HG02610 (cell line): ENCODE data around the gene RPS10.

ENCODE experiments used
- ATAC-seq: cut with Tn5 transposase; IDR thresholded peaks from one replicate; pipeline ENCODE4 v1.9.1; 2021; ENCODE audit warnings: mild to moderate bottlenecking, moderate library complexity; ENCODE audit not compliant: unreplicated experiment

Gene RPS10

GRCh38 chr6:34425498-34426410, at the start of gene RPS10:
RPS10 (minus strand) TSS chr6:34426069; CDS start chr6:34425221, 848 bp downstream.
- peak; percentile 84 for ATAC-seq

DNA sequence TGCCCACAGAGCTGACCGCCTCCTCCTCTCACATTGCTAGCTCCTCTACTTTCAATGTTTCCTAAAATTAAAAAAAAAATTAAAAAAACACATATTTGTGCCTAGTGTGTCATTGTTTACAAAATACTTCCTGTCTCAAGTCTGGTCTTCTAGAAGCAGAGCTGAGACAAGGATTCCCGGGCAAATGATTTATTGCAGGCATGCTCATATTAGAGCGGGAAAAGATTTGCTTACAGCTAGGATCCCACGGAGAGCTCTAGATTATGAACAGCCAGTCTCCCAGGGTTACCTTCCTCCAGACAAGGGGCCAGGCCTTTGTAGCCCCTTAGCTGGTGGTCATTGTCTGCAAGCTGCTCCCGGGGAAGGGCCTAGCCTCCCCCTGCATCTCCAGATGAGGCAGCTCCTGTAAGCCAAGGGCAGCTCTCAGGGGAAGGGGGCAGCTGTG, 49.4 kb upstream of the RPS10 start:
- ATAC-seq: no peak

- no peak for ATAC-seq
Measured at GRCh38 chr6:34474754-34475153, 48.9 kb upstream of the RPS10 start.

GRCh38 chr6:34473967-34474366, 48.1 kb upstream of the RPS10 start:
- ATAC-seq: no peak

GRCh38 chr6:34472425-34472824, 46.6 kb upstream of the RPS10 start:
- no peak for ATAC-seq

- ATAC-seq: no peak
Measured at GRCh38 chr6:34469499-34469898, 43.6 kb upstream of the RPS10 start.

GRCh38 chr6:34468378-34468892, 42.6 kb upstream of the RPS10 start:
- peak; percentile 41 for ATAC-seq

- no peak for ATAC-seq
Measured at GRCh38 chr6:34466242-34467185, 40.6 kb upstream of the RPS10 start.

DNA sequence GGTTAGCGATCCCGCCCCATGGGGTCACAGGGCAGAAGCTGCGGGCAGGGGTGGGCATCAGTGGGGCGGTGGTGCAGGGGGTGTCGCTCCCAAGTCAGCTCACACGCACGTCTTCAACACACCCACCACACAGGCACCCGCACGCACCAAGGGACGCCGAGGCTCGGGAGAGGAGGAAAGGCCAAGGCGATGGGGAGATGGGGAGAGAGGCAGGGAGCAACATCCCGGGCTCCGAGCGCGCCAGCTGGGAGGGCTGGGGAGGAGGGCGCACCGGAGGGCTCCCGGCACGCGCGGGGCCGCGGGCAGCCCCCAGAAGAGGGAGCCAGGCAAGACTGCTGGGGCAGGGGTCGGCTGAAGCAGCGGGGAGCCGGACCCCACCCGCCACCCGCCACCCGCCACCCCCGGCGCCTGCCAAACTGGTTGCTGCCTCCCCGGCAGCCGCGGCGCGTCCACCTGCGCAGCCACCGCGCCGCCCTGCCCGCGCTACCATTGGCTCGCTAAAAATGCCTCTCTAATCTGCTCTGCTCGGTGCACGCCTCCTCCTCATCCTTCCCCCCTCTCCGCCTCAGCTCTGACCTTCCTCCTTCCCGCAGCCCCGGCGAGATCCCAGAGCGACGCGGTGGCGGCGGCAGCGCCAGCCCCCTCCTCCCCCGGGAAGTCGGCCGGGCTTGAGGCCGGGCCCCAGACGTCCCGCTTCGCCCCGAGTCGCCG, 39.8 kb upstream of the RPS10 start, which contains the start of gene PACSIN1:
Gene PACSIN1 (plus strand): TSS at position 546 of the 711 bp plus-strand sequence. CDS start 60,230 bp downstream, outside the sequence.
- ATAC-seq: no peak

DNA sequence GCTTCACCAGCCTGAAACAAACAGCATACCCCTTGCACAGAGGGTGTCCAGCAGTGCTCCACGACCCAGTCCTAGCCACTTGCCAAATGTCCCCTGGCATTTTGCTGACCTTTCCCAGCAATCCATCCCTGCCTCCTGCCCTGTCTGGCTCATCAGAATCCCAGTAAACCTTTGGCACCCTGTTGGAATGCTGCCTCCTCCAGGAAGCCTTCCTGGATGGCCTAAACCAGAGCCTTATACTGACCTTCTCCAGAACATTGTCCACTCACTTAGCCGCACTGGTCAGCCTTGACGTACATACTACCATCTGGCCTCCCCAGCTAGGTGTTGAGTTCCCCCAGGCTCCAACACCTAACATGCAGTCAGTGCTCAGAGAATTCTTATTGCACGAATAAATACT, 38.0 kb upstream of the RPS10 start:
- no peak for ATAC-seq

- ATAC-seq: no peak
Measured at GRCh38 chr6:34463299-34463698, 37.4 kb upstream of the RPS10 start.

DNA sequence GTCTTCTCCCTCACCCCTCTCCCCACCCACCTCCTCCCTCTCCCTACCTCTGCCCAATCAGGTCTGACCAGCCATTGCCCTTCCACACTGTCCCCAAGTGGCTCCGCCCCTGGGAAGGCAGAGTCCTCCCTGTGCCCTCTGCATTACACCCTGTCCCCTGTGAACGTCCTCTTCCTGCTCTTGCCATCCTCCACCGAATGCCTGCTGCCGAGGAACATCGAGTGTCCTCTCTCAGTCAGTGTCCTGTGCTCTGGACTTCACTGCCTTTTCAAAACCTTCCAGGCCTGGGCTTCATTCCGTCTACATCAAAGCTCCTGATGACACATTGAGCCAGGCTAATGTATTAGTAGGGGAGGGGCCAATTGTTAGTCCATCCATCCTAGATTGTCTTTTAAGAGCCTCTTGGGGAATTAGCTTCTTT, 36.7 kb upstream of the RPS10 start:
- no peak for ATAC-seq

DNA sequence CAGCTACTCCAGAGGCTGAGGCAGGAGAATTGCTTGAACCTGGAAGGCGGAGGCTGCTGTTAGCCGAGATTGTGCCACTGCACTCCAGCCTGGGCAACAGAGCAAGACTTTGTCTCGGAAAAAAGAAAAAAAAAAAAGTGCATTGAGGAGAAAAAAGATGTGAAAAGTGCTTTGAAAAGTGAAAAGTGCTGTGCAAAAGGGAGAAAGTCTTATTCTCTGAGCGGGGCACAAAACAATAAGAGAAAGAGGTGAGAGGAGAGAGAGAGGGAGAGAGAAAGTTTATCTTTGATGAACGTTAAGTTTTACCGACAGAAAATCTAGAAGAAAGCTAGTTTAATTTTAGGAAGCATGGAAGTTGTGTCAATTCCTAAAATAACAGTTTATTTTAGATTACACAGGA, 36.1 kb upstream of the RPS10 start:
- no peak for ATAC-seq

DNA sequence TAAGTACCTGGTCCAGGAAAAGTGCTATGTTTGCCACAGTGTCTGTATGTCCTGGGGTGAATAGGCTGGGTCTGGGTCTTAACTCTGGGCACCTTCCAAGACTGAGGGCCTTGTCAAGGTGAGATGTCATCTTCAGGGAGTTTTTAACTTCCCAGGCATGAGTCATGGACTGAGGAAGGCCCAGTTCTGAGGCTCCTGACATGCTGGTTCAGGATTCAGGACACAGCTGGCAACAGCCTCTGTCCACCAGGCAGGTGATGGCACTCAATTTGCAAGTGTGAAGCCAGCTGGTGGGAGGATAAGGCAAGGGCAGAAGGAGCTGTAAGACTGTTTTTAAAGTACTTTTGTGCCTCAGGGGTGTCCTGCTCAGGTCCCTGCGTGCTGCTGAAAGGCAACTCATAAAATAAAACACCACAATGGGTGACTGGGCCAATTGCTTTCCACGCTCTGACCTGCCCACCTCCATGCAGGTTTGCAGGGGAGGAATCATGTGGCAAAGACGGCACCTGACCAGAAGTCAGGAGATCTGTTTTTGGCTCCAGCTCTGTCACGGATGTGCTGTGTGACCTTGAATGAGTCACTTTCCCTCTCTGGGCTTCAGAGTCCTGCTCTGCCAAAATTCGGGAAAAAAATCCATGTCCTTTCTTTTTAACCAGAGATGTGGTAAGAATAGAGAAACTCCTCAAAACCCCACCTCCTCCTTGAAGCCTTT, 35.1 kb upstream of the RPS10 start:
- no peak for ATAC-seq

- ATAC-seq: no peak
Measured at GRCh38 chr6:34459899-34460593, 34.2 kb upstream of the RPS10 start.

- ATAC-seq: no peak
Measured at GRCh38 chr6:34457742-34458735, 32.2 kb upstream of the RPS10 start.

GRCh38 chr6:34457382-34457741, 31.5 kb upstream of the RPS10 start:
- ATAC-seq: no peak

DNA sequence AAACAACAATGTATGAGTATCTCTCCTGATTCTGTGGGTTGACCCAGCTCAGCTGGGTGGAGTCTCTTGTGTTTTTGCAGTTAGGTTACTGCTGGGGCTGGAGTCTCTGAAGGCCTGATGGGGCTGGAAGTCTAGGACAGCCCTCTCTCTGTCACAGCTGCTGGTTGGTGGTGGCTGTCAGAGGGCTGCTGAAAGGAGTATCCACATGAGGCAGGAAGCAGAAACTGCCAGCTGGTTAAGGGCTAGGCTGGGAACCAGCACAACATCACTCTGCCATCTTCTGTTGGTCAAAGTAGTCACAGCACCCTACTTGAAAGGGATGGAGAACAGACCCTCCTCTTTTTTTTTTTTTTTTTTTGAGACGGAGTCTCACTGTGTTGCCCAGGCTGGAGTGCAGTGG, 30.0 kb upstream of the RPS10 start:
- no peak for ATAC-seq
